ENCODE measurements around the gene TLR1.

Gene TLR1

DNA sequence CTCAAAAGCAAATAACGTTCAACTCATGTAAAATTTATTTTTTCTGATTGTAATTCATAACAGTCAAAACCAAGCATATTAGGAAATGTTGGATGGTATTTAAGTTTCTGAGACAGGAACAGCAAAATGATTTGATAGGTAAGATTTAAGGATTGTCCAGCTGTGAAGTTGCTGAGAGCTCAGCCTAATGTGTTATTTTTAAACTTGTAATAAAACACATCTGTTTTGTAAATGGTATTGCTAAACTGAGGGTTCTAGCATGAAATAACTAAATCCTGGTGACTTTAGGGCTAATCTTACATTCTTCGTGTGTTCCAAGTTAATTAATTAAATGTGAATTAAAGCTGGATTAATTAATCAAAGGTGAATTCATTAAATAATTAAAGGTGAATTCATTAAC lies 35.1 kb downstream of the TLR1 start:
- TF ChIP-seq GATA2 (IDR thresholded peaks at IDR 0.05; ENCODE audit: low read depth, low read length), result no peak
- TF ChIP-seq GATA3 (IDR thresholded peaks at IDR 0.05; ENCODE audit: low read depth, low read length), result no peak

DNA sequence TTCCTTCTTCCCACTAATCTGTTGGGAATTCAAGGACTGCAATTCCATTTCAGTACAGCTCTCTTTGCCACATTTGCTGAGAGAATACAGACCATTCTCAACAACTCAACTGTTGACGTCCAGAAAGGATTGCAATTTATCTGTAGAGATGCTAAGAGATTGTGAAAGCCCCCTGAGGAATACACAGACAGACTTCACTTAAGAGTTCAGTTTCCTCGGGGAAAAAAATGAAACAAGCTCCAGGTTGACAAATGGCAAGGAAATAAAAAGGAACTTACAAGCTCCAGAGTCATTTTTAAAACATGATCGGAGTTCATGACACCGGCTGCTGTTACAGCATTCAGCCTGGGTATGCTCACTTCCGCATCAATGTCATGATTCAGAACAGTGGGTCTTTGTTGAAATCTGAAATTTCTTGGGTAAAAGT lies 35.6 kb downstream of the TLR1 start:
- TF ChIP-seq GATA2 (IDR thresholded peaks at IDR 0.05; ENCODE audit: low read depth, low read length) (no peak), GATA3 (IDR thresholded peaks at IDR 0.05; ENCODE audit: low read depth, low read length) (no peak)

DNA sequence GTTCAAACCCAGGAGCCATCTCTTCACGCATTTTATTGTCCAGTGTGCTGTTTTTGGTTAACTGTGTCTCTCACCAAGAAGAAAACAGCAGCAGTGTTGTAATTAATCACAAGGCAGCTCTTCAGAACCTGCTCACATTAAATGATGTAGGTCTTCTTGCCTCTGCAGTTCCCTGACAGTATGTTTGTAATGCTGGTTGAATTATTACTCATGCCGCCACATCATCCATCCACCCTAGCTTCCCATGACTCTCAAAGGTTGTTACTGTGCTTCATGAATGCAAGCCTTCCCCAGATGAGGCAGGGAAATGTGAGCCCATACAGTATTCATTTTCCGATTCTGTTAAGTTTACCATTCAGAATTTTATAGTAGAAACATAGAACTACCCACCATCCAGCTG lies 39.2 kb downstream of the TLR1 start:
- no peak for TF ChIP-seq GATA3 (IDR thresholded peaks at IDR 0.05; ENCODE audit: low read depth, low read length)
- TF ChIP-seq GATA2 (IDR thresholded peaks at IDR 0.05; ENCODE audit: low read depth, low read length), result no peak

DNA sequence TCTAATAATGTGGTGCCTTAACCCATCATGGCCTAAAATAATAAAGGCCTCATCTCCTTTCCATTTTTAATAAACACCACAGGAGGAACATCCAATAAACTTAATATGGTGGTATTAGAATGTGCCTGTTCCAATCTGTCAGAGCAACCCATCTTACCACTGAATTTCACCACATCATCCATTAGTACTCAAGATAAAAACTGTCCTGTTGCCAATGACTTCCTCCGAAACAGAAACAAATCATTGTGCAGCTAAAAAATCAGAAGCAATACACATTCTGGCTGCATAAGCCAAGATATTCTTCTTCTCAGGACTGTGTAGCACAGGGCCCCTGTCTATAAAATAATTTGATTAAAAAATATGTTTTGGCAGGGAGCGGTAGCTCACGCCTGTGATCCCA lies 40.3 kb downstream of the TLR1 start:
- TF ChIP-seq GATA3 (IDR thresholded peaks at IDR 0.05; ENCODE audit: low read depth, low read length) (no peak), GATA2 (IDR thresholded peaks at IDR 0.05; ENCODE audit: low read depth, low read length) (no peak)

DNA sequence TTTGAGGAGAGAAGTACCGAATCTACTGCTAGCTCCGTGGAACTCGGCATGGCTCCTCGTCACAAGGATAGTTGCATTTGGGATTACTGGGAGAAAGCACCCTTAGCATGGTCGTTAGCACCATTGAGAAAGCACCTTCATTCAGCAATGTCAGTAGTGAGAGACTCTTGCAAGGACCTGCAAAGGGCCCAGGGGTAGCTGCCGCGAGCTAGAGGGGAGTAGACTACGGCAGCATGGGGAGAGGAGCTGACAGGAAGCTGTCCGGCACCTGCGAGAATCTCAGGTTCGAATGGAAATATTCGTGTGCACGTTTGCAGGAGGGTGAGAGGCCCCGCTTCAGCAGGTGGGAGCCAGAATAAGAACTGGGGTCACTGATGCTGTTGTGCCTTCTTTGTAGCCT lies 42.0 kb downstream of the TLR1 start:
- TF ChIP-seq GATA2 (IDR thresholded peaks at IDR 0.05; ENCODE audit: low read depth, low read length) (no peak), GATA3 (IDR thresholded peaks at IDR 0.05; ENCODE audit: low read depth, low read length) (no peak)

DNA sequence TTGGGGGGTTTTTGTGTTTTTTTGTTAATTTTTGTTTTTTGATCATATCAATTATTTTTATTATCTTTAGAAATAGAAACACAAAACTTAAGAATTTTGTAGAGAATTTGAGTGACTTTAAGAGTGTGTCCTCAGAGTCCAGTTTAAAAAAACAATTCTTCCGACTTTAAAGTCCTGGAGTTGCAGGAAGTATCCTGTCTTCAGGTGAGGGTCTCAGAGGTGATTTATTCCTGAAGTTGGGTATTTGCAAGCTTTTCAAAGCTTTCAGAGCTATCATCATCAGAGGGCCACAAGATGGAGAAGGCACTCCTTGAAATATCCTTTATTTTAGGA lies 44.8 kb downstream of the TLR1 start:
- TF ChIP-seq GATA2 (IDR thresholded peaks at IDR 0.05; ENCODE audit: low read depth, low read length), result no peak
- no peak for TF ChIP-seq GATA3 (IDR thresholded peaks at IDR 0.05; ENCODE audit: low read depth, low read length)

DNA sequence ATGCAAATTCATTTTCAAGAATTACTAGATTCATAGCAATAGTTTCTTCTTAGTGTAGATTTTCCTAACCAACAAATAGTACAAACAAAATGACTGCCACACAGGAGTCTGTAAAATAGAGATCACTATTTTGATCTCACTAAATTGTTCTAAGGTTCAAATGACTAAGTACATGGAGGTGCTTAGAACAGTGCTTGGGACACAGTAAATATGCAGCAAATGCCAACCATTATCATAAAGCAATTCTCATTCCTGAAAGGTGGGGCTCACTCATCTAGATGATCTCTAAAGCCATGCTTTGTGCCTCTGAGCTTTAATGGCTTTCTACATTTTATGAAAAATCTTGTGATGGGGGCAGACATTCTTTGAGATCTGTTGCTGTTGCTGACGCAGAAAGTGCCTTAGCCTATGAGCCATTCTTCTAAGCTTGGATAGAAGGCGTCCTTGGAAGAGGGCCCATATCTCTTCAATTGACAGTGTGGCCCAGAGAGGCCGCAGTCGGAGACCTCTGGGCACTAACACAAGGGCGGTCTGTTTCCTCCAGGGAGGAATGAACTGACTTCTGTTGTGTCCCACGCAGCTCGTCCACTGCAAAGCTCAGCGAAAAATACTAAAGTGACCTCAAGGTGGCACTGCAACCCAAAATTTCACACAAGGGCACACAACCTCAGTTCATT lies 45.3 kb downstream of the TLR1 start:
- TF ChIP-seq GATA2 (IDR thresholded peaks at IDR 0.05; ENCODE audit: low read depth, low read length) (no peak), GATA3 (IDR thresholded peaks at IDR 0.05; ENCODE audit: low read depth, low read length) (no peak)

DNA sequence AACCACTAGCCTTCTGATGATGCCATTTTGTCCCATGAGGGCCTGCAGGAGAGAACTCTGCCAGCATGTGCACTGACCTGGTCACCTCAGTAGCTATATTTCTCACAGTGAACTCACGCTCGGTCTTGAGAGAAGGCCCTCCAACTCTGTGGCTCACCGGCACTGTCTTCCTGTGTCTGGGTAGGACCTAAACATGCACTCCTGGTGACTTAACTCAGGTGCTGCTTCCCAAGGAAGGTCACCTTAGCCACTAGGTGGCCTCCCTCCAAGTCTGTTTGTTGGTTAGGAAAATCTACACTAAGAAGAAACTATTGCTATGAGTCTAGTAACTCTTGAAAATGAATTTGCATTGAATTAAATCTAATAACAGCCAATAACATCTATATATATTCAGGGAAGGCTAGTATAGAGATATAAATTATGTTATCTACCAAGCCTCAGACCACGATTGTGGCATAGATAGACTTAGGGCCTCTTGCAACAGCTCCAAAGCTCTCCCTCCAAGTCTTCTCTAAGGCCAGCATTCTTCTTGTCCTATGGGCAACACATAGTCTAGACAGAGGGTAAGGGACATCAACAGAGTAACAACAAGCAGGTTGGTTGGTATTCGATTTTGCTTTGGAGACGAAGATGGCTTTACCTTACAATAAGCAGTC lies 46.5 kb downstream of the TLR1 start:
- TF ChIP-seq GATA3 (IDR thresholded peaks at IDR 0.05; ENCODE audit: low read depth, low read length) (no peak), GATA2 (IDR thresholded peaks at IDR 0.05; ENCODE audit: low read depth, low read length) (no peak)

DNA sequence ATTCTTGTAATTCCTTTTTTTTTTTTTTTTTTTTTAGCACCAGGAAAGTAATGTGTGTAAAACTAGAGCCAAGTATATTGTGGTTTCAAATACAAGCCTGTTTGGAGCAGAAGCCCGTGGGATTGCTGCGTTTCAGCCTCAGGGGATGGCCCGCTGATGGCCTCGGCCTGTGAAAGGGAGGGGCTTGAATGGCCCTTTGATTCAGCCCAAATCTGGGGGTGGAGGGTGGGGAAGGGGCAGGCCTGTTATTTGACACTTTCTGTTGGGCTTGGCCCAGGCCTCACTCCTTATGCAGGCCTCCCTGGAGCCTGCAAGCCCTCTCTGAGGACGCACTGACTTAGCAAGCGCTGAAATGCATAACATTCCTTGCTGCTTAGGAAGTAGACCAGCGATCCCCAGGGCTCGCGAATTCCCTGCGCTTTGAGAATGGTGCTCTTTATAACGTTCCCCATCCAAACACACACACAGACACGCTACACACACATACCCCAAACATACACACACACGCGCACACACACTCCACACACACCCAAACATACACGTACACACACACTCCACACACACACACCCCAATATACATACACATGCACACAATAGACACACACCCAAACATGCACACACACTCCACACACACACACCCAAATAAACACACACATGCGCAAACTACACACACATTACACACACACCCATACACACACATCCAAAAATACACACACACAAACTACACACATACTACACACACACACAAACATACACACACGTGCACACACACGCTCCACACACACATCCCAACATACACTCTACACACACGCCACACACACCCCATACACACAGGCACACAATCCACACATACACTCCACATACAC lies 51.4 kb downstream of the TLR1 start:
- TF ChIP-seq GATA3 (IDR thresholded peaks at IDR 0.05; ENCODE audit: low read depth, low read length) (no peak), GATA2 (IDR thresholded peaks at IDR 0.05; ENCODE audit: low read depth, low read length) (no peak)

DNA sequence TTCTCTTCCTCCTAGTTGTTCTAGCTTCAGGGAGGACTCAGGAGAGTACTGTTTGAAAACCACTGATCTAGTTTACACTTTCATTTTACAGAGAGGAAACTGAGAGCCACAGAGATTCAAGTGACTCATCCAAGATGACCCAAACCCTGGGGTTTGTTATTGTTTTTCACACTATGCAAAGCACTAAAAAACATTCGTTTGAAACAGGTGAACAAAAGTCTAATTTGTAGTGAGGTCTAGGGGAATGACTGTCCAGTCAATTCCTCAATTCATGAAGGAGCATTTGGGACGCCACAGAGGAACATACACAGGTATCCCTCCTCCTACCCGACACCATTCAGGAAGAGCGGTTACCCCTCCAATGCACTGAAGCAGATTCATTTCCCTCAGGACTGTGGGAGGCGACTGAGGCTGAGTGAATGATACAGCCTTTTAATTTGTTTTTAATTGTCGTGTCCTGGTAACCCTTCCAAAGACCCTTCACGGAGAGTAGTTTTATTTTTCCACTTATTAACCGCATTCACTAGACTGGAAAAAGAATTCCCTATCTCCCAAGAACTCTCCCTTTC lies 52.1 kb downstream of the TLR1 start:
- TF ChIP-seq GATA2 (IDR thresholded peaks at IDR 0.05; ENCODE audit: low read depth, low read length) (no peak), GATA3 (IDR thresholded peaks at IDR 0.05; ENCODE audit: low read depth, low read length) (no peak)

DNA sequence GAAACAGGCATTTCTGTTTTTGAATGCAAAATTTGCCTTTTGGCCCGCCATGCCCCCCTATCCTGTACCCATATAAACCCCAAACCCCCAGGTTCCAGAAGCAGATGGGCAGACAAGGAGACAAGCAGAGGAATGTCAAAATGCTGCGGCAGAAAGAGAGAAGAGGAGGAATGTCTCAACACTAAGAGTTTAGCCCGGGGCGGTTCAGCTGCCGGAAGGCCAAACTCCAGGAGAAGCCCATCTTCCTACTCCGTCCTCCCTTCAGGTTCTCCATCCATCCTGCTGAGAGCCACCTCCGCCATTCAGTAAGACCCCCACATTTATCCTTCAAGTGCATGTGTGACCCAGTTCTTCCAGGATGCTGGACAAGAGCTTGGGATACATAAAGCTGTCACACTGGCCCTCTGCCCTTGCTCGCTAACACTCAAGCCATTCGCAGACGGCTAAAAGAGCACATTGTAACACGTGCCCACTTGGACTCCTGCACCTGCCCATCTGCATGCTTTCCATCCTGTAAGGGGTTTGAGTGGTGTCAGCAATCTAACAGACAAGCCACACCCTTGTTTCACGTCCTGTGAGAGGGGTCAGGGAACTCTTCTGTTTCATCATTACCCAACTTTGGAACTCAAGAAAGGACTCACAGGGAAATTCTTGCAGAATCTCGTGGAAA lies 53.1 kb downstream of the TLR1 start:
- TF ChIP-seq GATA2 (IDR thresholded peaks at IDR 0.05; ENCODE audit: low read depth, low read length) (no peak), GATA3 (IDR thresholded peaks at IDR 0.05; ENCODE audit: low read depth, low read length) (no peak)

DNA sequence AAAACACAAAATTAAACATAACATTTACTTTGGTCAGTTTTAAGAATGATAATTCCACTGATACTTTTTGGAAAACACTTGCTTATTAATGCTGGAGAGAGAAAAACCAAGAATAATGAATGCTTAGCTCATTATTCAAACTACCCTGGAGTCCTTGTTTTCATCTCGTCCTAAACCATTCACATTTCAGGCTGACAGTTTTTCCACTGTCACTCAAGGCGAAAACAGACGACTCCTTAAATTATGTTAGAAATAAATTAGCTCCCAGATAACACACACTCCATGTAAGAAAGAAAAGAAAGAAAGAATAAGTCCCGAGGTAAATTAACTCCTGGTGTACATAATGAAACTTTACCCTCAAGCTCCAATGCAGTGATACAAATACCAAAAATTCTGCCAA lies 55.3 kb downstream of the TLR1 start:
- TF ChIP-seq GATA3 (IDR thresholded peaks at IDR 0.05; ENCODE audit: low read depth, low read length) (no peak), GATA2 (IDR thresholded peaks at IDR 0.05; ENCODE audit: low read depth, low read length) (no peak)

DNA sequence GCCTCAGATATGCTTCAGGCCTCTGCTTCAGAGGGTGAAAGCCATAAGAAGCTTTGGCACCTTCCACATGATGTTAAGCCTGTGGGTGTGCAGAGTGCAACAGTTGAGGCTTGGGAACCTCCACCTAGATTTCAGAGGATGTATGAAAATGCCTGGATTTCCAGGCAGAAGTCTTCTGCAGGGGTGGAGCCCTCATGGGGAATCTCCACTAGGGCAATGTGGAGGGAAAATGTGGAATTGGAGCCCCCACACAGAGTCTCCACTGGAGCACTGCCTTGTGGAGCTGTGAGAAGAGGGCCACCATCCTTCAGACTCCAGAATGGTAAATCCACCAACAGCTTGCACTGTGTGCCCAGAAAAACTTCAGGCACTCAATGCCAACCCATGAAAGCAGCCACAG lies 57.0 kb downstream of the TLR1 start:
- TF ChIP-seq GATA2 (IDR thresholded peaks at IDR 0.05; ENCODE audit: low read depth, low read length) (no peak), GATA3 (IDR thresholded peaks at IDR 0.05; ENCODE audit: low read depth, low read length) (no peak)

Measured in SH-SY5Y (cell line).